LNCaP clone FGC (cell line): ENCODE results near the gene NRP2.

ENCODE experiments used
- DNase-seq: peaks from one replicate; pipeline ENCODE4 v3.0.0-alpha.2; 2011; ENCODE audit warnings: low read depth
- H3K4me3 ChIP-seq: 2 replicates; pipeline ENCODE4 v1.5.1; 2011; ENCODE audit warnings: mild to moderate bottlenecking, low read depth, low read length, control low read depth
- TF ChIP-seq, protein P1 (sequence below): IDR thresholded peaks from 2 replicates; pipeline ENCODE4 v1.5.1; 2012; ENCODE audit warnings: mild to moderate bottlenecking; ENCODE audit not compliant: control insufficient read depth, insufficient read depth; ENCODE audit errors: extremely low read depth

Gene NRP2

DNA sequence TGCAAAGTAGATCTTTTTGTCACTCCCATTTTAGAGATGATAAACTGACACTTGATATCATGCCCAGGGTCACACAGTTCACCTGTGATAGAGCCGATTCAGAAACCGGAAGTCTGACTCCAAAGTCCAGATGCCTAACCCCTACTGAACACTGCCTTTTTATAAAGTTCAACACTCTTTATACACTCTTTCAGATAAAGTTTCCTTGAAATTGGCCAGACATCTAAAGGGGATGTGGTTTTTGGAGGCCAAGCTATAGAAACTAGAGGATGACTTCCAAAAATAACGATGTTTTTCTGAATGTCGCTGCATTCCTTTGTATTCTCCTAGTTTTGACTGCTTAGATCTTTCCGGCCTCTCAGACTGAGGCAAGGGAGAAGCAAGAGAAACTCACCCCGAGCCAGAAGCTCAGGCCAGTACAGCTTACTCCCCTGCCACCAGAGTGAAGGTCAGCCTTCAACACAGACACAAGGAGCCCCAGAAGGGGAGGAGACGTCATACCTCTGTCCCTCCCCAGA is 61.8 kb downstream of the NRP2 start:
- no peak for DNase-seq
- no peak overlapping the region for H3K4me3 ChIP-seq
- TF ChIP-seq, protein P1, sequence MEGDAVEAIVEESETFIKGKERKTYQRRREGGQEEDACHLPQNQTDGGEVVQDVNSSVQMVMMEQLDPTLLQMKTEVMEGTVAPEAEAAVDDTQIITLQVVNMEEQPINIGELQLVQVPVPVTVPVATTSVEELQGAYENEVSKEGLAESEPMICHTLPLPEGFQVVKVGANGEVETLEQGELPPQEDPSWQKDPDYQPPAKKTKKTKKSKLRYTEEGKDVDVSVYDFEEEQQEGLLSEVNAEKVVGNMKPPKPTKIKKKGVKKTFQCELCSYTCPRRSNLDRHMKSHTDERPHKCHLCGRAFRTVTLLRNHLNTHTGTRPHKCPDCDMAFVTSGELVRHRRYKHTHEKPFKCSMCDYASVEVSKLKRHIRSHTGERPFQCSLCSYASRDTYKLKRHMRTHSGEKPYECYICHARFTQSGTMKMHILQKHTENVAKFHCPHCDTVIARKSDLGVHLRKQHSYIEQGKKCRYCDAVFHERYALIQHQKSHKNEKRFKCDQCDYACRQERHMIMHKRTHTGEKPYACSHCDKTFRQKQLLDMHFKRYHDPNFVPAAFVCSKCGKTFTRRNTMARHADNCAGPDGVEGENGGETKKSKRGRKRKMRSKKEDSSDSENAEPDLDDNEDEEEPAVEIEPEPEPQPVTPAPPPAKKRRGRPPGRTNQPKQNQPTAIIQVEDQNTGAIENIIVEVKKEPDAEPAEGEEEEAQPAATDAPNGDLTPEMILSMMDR, result no peak

DNA sequence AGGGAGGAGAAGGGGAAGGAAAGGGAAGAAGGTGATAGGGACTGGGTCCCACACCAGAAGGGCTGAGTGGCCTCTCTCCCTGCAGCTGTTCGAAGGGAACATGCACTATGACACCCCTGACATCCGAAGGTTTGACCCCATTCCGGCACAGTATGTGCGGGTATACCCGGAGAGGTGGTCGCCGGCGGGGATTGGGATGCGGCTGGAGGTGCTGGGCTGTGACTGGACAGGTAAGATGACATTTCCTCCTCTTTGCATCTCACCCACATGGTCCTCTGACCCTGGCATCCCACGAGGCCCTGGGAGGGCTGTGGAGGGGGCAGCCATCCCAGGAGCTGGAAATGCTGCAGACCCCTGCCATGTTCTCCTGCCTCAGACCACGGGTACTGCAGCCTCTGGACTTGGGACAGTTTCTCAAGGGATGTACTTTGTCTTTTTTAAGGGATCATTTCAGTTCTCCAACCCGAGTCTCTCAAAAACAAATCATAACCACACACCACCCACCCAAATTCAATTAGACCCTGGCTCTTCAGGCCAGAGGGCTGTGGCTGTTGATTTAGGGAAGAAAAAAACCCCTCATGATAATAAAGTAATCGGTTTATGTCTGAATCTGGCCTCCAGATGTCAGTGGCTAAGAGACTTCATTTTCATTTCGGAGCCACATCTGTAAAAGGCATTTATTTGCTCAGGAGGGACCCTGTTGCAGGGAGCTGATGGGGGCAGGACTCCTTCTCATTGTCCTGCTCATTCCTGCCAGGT is 63.5 kb downstream of the NRP2 start:
- no peak overlapping the region for H3K4me3 ChIP-seq
- no peak for DNase-seq
- TF ChIP-seq, protein P1, result no peak

DNA sequence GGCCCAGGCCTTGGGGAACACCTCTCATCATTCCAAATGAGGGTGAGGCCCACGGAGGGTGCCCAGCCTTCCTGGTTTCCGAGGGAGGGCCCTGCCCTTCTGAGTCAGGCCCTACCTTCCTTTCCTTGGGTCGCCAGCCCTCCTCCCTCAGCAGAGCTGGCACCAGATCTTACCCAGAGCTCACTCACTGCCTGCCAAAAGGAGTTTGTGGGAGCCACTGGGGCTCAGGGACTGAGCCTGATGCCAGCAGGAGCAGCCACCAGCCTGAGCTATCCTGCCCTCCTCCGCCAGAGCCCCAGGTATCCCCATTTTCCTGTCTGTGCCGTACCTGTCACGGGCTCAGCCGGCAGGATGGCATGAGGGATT is 64.1 kb downstream of the NRP2 start:
- no peak overlapping the region for H3K4me3 ChIP-seq
- DNase-seq, result no peak
- TF ChIP-seq, protein P1, result no peak

DNA sequence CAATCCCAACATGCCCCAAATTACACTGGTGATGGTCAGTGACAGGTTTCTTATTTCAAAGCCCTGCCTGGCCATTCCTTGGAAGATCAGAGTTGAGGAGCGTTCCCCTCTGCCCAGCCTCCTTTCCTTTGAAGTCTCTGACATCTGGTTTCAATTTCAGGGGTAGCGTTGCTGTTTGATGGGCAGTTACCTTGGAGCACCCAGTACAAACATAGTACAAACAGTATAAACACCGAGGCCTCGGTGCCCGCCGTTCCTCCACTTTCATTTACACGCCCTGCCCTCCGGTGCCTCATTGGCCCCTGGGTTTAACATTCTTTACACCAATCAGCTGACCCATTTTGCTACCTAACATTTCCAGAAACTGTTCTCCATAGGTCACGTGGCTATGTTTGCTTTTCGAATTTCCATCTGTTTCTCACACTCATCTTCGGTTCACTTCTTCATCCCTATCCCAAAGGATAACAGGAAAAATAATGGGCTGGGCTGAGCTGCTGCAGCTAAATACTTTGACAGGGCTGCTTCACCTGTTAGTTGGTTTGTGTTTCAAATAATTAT is 65.6 kb downstream of the NRP2 start:
- no peak for DNase-seq
- no peak overlapping the region for H3K4me3 ChIP-seq
- TF ChIP-seq, protein P1, result no peak

DNA sequence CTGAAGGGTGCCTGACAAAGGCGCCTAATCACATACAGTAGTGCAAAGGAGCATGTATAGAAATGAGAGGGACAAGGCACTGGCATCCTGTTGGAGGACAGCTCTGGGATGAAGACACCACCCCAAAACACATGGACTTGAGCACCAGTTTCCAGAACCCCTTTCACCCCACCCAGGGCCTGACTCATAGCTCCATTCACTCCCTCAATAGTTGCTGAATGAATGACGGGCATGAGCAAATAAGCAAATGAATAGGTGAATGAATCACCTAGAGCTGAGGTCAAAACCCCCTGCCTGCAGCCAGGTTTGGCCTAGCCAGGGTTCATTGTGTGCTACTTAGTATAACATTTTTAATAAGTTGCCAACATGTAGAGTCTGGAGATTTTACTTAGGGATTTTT is 66.3 kb downstream of the NRP2 start:
- DNase-seq, result no peak
- TF ChIP-seq, protein P1, result no peak
- no peak overlapping the region for H3K4me3 ChIP-seq

DNA sequence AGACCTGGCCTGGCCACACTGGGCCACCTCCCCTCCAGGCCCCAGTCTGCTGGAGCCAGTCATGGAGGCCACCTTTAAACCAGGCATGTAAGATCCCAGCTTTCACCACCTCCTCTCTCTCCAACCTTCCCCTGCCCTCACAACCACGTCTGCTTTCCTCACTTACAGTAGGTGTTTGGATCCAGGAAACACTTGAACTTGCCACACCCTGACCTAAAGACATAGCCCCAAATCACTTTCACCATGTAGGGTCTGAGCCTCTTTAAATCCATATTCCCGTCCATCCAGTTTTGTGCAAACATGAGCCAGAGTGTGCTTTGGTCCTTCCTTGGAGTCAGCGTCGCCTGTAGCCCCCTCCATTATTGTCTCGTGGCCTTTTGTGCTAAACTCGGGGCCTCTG is 66.8 kb downstream of the NRP2 start:
- no peak overlapping the region for H3K4me3 ChIP-seq
- TF ChIP-seq, protein P1, result no peak
- DNase-seq, result no peak
